ENCODE measurements around the gene MRPL45. TPM values are rescaled to one million over a fixed set of nuclear protein-coding genes. Genes with fewer than 3 reads are reported as not detected.
A peak's percentile ranks its signal among the peaks of the same experiment; 100 is the strongest.

The MRPL45 gene
- total RNA-seq, 1 donor from 2014 or later, result 34.3 TPM

GRCh38 chr17:38325221-38325851 lies 28.4 kb downstream of the MRPL45 start:
- H3K4me3 Mint-ChIP-seq (ENCODE audit: unreplicated experiment), result peak overlapping the region; percentile 74
- H3K27ac Mint-ChIP-seq (ENCODE audit: unreplicated experiment), result peak overlapping the region; percentile 95
- no peaks in the 10 kb centered on the region for H3K79me2 ChIP-seq (ENCODE audit: insufficient read depth, low read length)
- H3K4me1 Mint-ChIP-seq (ENCODE audit: low read depth, unreplicated experiment), result peaks cover 19% of the 10 kb centered on the region
- peaks cover 28% of the 10 kb centered on the region for H3K27me3 Mint-ChIP-seq (ENCODE audit: low read depth, unreplicated experiment)
- peaks cover 8% of the 10 kb centered on the region for H3K27me3 ChIP-seq (ENCODE audit: insufficient read depth, low read length)
- H3K4me2 ChIP-seq (ENCODE audit: low read length), result no peak overlapping the region
- DNase-seq (ENCODE audit: low read depth) (no peak), FAIRE-seq (no peak)
- peaks cover 12% of the 10 kb centered on the region for H3K36me3 ChIP-seq (ENCODE audit: insufficient read depth, low read length)
- no peaks in the 10 kb centered on the region for H3K4me1 ChIP-seq (ENCODE audit: insufficient read depth, low read length)
- H3K27ac ChIP-seq (ENCODE audit: low read depth, low read length), result no peak overlapping the region
- peaks cover 12% of the 10 kb centered on the region for H3K36me3 Mint-ChIP-seq (ENCODE audit: low read depth, unreplicated experiment)
- no peak for TF ChIP-seq EZH2 (IDR thresholded peaks at IDR 0.05; ENCODE audit: insufficient read depth, low read length)
- TF ChIP-seq CTCF (IDR thresholded peaks at IDR 0.05; ENCODE audit: insufficient read depth, low read depth, low read length), result no peak
- H2AFZ ChIP-seq (ENCODE audit: low read depth, low read length), result no peak overlapping the region
- H3K4me3 ChIP-seq (ENCODE audit: insufficient read depth, low read depth, low read length), result no peak overlapping the region
- H4K20me1 ChIP-seq (ENCODE audit: insufficient read depth, low read length), result no peaks in the 10 kb centered on the region
- H3K9me3 Mint-ChIP-seq (ENCODE audit: unreplicated experiment), result no peaks in the 10 kb centered on the region
- H3K9ac ChIP-seq (ENCODE audit: low read length), result no peak overlapping the region
- no peaks in the 10 kb centered on the region for H3K9me3 ChIP-seq (ENCODE audit: insufficient read depth, low read depth, low read length)

- H3K27me3 Mint-ChIP-seq (ENCODE audit: low read depth, unreplicated experiment), result peaks cover 38% of the 10 kb centered on the region
- no peak for DNase-seq (ENCODE audit: low read depth)
- Histone ChIP-seq H3K4me1 (ENCODE audit: insufficient read depth, low read length) (no peaks in the 10 kb centered on the region), H2AFZ (ENCODE audit: low read depth, low read length) (no peak overlapping the region), H3K27ac (ENCODE audit: low read depth, low read length) (no peak overlapping the region), H3K79me2 (ENCODE audit: insufficient read depth, low read length) (no peaks in the 10 kb centered on the region), H3K27me3 (ENCODE audit: insufficient read depth, low read length) (peaks cover 8% of the 10 kb centered on the region), H3K4me3 (ENCODE audit: insufficient read depth, low read depth, low read length) (no peak overlapping the region), H4K20me1 (ENCODE audit: insufficient read depth, low read length) (no peaks in the 10 kb centered on the region), H3K4me2 (ENCODE audit: low read length) (no peak overlapping the region), H3K9me3 (ENCODE audit: insufficient read depth, low read depth, low read length) (no peaks in the 10 kb centered on the region), H3K9ac (ENCODE audit: low read length) (no peak overlapping the region), H3K36me3 (ENCODE audit: insufficient read depth, low read length) (peaks cover 12% of the 10 kb centered on the region)
- H3K9me3 Mint-ChIP-seq (ENCODE audit: unreplicated experiment), result no peaks in the 10 kb centered on the region
- peaks cover 5% of the 10 kb centered on the region for H3K36me3 Mint-ChIP-seq (ENCODE audit: low read depth, unreplicated experiment)
- H3K4me1 Mint-ChIP-seq (ENCODE audit: low read depth, unreplicated experiment), result peaks cover 19% of the 10 kb centered on the region
- no peak for FAIRE-seq
- H3K27ac Mint-ChIP-seq (ENCODE audit: unreplicated experiment), result no peak overlapping the region
- H3K4me3 Mint-ChIP-seq (ENCODE audit: unreplicated experiment), result no peak overlapping the region
- TF ChIP-seq CTCF (IDR thresholded peaks at IDR 0.05; ENCODE audit: insufficient read depth, low read depth, low read length), result no peak
- TF ChIP-seq EZH2 (IDR thresholded peaks at IDR 0.05; ENCODE audit: insufficient read depth, low read length), result no peak
Observed at GRCh38 chr17:38326996-38327792, 30.2 kb downstream of the MRPL45 start.

GRCh38 chr17:38327936-38328335 lies 31.0 kb downstream of the MRPL45 start:
- H3K36me3 Mint-ChIP-seq (ENCODE audit: low read depth, unreplicated experiment), result peaks cover 5% of the 10 kb centered on the region
- no peak for FAIRE-seq
- Histone ChIP-seq H3K9me3 (ENCODE audit: insufficient read depth, low read depth, low read length) (no peaks in the 10 kb centered on the region), H3K9ac (ENCODE audit: low read length) (no peak overlapping the region), H3K4me2 (ENCODE audit: low read length) (no peak overlapping the region), H3K79me2 (ENCODE audit: insufficient read depth, low read length) (no peaks in the 10 kb centered on the region), H3K27me3 (ENCODE audit: insufficient read depth, low read length) (peaks cover 8% of the 10 kb centered on the region), H2AFZ (ENCODE audit: low read depth, low read length) (no peak overlapping the region), H3K4me1 (ENCODE audit: insufficient read depth, low read length) (no peaks in the 10 kb centered on the region), H4K20me1 (ENCODE audit: insufficient read depth, low read length) (no peaks in the 10 kb centered on the region), H3K36me3 (ENCODE audit: insufficient read depth, low read length) (peaks cover 7% of the 10 kb centered on the region), H3K4me3 (ENCODE audit: insufficient read depth, low read depth, low read length) (no peak overlapping the region), H3K27ac (ENCODE audit: low read depth, low read length) (no peak overlapping the region)
- no peak overlapping the region for H3K4me3 Mint-ChIP-seq (ENCODE audit: unreplicated experiment)
- no peak for DNase-seq (ENCODE audit: low read depth)
- H3K27ac Mint-ChIP-seq (ENCODE audit: unreplicated experiment), result peak overlapping the region; percentile 48
- TF ChIP-seq CTCF (IDR thresholded peaks at IDR 0.05; ENCODE audit: insufficient read depth, low read depth, low read length), result no peak
- no peak for TF ChIP-seq EZH2 (IDR thresholded peaks at IDR 0.05; ENCODE audit: insufficient read depth, low read length)
- H3K9me3 Mint-ChIP-seq (ENCODE audit: unreplicated experiment), result no peaks in the 10 kb centered on the region
- H3K4me1 Mint-ChIP-seq (ENCODE audit: low read depth, unreplicated experiment), result peaks cover 19% of the 10 kb centered on the region
- H3K27me3 Mint-ChIP-seq (ENCODE audit: low read depth, unreplicated experiment), result peaks cover 42% of the 10 kb centered on the region
